ENCODE results near the gene FAM209B. TPM values are rescaled to one million over a fixed set of nuclear protein-coding genes. Genes with fewer than 3 reads are reported as not detected.

The FAM209B gene
- total RNA-seq, 1 experiment from 2014 or later = 0.92 TPM

DNA sequence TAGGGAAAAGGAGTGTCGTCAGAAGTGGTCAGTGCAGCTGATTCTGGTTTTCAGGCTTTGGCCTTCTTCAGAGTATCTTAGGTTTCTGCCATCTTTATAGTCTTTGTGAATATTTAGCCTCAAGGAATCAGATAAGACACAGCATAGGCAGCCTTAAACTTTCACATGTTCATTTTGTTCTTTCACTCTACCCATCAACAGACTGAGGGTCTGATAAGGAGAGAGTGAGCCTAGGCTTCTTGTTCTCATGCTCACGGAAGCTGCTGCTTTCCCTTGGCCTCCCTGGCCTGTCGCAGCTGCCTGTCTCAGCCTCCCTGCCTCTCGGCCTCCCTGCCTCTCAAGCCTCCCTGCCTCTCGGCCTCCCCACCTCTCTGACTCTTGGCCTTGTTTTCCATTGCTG is 44.5 kb upstream of the FAM209B start:
- H4K5ac ChIP-seq (ENCODE audit: insufficient read length, low read depth, low read length) = no peak overlapping the region
- H3K27me3 ChIP-seq (ENCODE audit: insufficient read depth, low read length) = no peaks in the 10 kb centered on the region
- Mint-ChIP-seq H3K4me1 (no peaks in the 10 kb centered on the region), H3K27ac (no peak overlapping the region; a peak in 2 of 7 replicates), H3K4me3 (no peak overlapping the region), H3K36me3 (ENCODE audit: insufficient read depth in 1 of 3, low read depth in 3 of 3) (peaks cover 7 to 51% (median 33%) of the 10 kb centered on the region in 3 experiments; a peak in 6 of 7 replicates), H3K9me3 (no peaks in the 10 kb centered on the region), H3K27me3 (ENCODE audit: low read depth) (no peaks in the 10 kb centered on the region)
- no peak overlapping the region for H3K14ac ChIP-seq (ENCODE audit: insufficient read depth, low read length)
- no peak overlapping the region for H3K56ac ChIP-seq (ENCODE audit: insufficient read length, low read depth, low read length)
- H3K23ac ChIP-seq (ENCODE audit: insufficient read length, low read depth, low read length) = no peak overlapping the region
- H3K79me2 ChIP-seq (ENCODE audit: insufficient read depth, low read length) = no peaks in the 10 kb centered on the region
- H3K9me3 ChIP-seq (ENCODE audit: control insufficient read depth, low read depth, low read length) = no peaks in the 10 kb centered on the region
- H4K8ac ChIP-seq (replicated peaks; ENCODE audit: insufficient read length, low read depth, low read length) = no peak overlapping the region
- no peak overlapping the region for H2BK15ac ChIP-seq (ENCODE audit: low read depth, low read length)
- H4K20me1 ChIP-seq (ENCODE audit: control insufficient read depth, insufficient read depth, insufficient read length) = no peaks in the 10 kb centered on the region
- H3K4me2 ChIP-seq (ENCODE audit: insufficient read depth, insufficient read length, low read length) = no peak overlapping the region
- no peak overlapping the region for H4K91ac ChIP-seq (ENCODE audit: insufficient read length, low read depth, low read length)
- DNase-seq = no peak
- no peak overlapping the region for H2AK5ac ChIP-seq (ENCODE audit: insufficient read length, low read length)
- no peaks in the 10 kb centered on the region for H3K4me1 ChIP-seq (ENCODE audit: insufficient read depth, low read length)
- H3T11ph ChIP-seq (ENCODE audit: low read length) = no peak overlapping the region
- no peak overlapping the region for H3K27ac ChIP-seq (ENCODE audit: insufficient read length, low read depth, low read length)
- no peak overlapping the region for H2BK5ac ChIP-seq (ENCODE audit: insufficient read length, low read length)
- no peaks in the 10 kb centered on the region for H3K23me2 ChIP-seq (ENCODE audit: insufficient read length, low read depth, low read length, poor library complexity, severe bottlenecking)
- H2BK120ac ChIP-seq (ENCODE audit: low read depth, low read length, poor library complexity, severe bottlenecking) = no peak overlapping the region
- H2BK20ac ChIP-seq (ENCODE audit: low read depth, low read length, poor library complexity, severe bottlenecking) = no peak overlapping the region
- no peak overlapping the region for H2BK12ac ChIP-seq (ENCODE audit: insufficient read length, low read depth, low read length)
- TF ChIP-seq, protein P1, sequence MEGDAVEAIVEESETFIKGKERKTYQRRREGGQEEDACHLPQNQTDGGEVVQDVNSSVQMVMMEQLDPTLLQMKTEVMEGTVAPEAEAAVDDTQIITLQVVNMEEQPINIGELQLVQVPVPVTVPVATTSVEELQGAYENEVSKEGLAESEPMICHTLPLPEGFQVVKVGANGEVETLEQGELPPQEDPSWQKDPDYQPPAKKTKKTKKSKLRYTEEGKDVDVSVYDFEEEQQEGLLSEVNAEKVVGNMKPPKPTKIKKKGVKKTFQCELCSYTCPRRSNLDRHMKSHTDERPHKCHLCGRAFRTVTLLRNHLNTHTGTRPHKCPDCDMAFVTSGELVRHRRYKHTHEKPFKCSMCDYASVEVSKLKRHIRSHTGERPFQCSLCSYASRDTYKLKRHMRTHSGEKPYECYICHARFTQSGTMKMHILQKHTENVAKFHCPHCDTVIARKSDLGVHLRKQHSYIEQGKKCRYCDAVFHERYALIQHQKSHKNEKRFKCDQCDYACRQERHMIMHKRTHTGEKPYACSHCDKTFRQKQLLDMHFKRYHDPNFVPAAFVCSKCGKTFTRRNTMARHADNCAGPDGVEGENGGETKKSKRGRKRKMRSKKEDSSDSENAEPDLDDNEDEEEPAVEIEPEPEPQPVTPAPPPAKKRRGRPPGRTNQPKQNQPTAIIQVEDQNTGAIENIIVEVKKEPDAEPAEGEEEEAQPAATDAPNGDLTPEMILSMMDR (conservative IDR thresholded peaks at IDR 0.05) = no peak
- H3K9ac ChIP-seq (ENCODE audit: extremely low read depth, insufficient read length, low read length) = no peak overlapping the region
- no peak overlapping the region for H2AFZ ChIP-seq (ENCODE audit: low read length)
- H3K18ac ChIP-seq (ENCODE audit: insufficient read length, low read depth, low read length) = no peak overlapping the region
- no CpG with 5 or more reads among the region's 5 CpGs for WGBS (ENCODE audit: extremely low coverage, insufficient read length, low lambda C conversion rate)
- H3K4ac ChIP-seq (ENCODE audit: low read depth, low read length) = no peak overlapping the region
- H3K79me1 ChIP-seq (ENCODE audit: insufficient read depth, low read depth, low read length, poor library complexity, severe bottlenecking) = no peaks in the 10 kb centered on the region
